HUDEP-2 (cell line): ENCODE results near the gene ME1.
A peak's percentile ranks its signal among the peaks of the same experiment; 100 is the strongest.
"Not testable (repeated sequence)": the region's sequence is repeated elsewhere in the genome, so short reads cannot be mapped to it uniquely, and the experiment has no call there.

Source experiments
- DNase-seq, 76 experiments: peaks; one replicate each; lab custom pipeline; 2025; ENCODE audit not compliant: unreplicated experiment in 76 of 76; lab: John Stamatoyannopoulos, UW

The ME1 gene

DNA sequence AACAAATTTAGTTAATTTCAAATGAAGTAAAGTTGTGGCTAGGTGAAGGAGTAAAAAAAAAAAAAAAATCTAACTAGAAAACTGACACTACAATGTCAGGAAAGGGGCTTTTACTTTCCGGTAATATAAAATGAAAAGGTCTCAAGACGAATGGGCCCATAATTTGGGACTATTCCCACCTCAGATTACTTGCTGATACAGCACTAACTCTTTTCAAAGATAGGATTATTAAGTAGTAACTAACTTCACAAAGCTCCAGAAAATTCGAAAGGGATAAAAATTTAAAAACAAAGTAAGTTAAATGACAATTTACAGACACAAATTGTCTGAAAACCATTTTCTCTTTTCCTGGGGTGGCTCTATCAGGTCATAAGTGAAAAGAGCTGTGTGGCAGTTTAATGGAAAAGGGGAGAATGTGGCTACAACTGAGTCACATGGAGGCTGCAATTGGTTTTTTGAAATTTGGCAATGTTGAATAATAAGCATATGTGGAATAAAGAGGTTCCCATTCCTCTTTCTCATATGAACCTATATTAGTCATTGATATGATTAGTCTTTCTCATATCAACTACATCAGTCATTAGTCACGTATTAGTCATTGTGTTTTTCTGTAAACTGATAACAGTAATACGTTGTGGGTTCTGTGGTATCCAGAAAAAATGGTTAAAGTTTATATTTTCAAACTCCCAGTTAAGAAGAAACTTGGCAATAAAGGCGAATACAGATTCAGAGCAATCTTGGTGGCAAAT is 159.7 kb downstream of the ME1 start:
- peak in 1 of 76 experiments; percentile 8 for DNase-seq

DNA sequence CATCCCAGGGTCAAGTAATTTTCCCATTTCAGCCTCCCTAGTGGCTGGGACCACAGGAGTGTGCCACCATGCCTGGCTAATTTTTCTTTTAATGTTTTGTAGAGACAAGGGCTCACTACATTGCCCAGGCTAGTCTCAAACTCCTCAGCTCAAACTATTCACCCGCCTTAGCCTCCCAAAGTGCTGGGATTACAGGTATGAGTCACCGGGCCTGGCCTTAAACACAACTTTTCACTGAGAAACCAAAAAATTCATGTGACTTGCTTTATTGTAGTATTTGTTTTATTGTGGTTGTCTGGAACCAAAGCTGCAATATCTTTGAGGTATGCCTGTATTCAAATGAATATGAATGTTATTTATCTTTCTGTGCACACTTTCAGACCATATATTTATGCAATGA is 165.5 kb downstream of the ME1 start:
- DNase-seq, result no peak

DNA sequence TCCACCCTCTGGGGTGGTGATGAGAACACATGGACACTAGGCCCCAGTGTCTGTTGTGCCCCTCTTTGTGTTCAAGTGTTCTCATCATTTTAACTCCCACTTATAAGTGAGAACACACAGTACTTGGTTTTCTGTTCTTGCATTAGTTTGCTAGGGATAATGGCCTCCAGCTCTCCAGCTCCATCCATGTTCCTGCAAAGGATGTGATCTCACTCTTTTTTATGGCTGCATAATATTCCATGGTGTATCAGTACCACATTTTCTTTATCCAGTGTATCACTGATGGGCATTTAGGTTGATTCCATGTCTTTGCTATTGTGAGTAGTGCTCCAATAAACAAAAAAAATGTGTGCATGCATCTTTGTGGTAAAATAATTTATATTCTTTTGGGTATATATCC is 170.3 kb downstream of the ME1 start:
- DNase-seq, result no peak

DNA sequence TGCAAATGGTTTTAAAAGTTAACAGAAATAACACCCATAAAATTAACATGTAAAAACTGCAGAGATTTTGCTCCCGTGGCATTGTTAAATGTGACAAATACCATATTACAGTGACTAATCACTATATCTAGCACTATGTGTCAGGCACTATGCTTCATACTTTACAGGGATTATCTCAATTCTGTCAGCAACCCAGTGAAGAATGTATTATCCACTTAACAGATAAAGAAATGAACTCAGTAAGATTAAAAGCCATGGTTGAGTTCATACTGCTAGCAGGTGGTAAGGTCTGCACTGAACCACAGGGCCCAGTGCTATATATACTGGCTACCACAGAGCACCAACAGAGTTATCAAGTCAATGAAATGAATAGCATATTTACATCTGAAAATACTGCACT is 172.3 kb downstream of the ME1 start:
- peak in 1 of 76 experiments; percentile 7 for DNase-seq

DNA sequence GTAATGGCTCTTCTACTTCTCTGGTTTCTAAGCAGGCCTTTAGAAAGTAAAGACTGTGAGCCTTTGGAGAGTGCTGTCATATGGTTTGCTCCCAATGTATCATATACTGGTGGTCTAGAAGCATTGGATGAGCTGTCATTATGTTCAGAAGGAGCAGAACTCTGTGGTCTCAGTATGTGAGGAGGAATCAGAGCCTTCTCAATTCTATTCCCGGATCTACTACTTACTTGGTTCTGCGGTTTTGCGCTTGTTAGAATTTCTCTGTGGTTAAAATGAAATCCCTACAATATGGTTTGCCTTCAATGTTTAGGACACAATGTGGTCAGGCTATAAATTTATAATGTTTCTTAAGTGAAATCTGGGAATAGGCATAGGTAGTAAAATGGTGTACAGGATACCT is 173.1 kb downstream of the ME1 start:
- DNase-seq, result no peak

DNA sequence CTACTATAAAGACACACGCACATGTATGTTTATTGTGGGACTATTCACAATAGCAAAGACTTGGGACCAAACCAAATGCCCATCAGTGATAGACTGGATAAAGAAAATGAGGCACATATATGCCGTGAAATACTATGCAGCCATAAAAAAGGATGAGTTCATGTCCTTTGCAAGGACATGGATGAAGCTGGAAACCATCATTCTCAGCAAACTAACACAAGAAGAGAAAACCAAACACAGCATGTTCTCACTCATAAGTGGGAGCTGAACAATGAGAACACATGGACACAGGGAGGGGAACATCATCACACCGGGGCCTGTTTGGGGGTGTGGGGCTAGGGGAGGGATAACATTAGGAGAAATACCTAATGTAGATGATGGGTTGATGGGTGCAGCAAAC is 174.1 kb downstream of the ME1 start:
- DNase-seq, result not testable (repeated sequence)

DNA sequence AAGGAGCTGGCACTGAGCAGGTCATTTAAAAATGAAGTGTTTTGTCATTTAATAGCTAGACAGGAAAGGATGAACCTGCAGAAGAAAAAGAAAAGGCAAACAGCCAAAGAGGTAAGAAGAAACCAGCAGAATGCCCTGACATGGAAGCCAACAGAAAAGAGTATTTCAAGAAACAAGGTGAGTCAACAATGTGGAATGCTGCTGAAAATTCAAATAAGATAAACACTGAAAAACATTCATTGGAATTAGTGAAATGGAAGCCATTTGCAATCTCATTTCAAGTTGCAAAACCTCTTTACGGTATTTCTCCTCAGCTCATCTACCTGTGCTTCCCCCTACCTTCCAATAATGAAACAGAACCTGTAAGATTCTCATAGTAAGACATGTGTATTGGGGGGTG is 178.1 kb downstream of the ME1 start:
- no peak for DNase-seq

DNA sequence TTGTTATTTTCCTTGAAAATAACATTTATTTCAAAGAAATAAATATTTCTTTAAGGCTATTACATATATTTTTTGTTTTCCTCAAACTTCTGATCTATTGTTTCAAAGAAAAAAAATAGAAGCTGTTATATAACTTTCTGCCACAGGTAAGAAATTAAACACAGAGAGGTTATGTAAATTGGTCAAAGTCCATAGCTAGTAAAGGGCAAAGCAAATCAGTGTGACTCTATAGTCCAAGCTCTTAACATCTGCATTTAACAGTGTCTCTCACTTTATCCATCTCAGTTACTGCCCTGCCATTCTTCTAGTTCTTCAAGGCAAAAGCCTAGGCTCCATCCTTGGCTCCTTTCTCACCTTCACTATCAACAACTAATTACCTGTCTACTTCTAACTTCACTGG is 180.6 kb downstream of the ME1 start:
- no peak for DNase-seq

DNA sequence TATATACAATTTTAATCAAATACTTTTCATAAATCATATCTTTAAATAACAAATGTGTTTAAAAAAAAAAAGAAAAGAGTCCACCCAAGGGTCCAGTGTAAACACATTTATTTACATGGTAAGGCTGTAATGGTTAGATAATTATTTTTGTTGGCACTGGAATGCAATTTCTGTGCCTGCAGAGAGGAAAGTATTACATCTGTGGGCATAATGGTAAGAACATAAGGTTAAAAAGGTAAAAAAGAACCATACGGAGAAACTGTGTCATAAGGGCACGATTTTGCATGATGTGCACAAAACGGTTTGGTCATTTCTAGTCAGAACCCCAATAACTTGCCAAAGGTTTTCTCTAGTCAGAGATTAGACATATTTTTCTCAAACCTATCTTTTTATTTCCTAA is 183.4 kb downstream of the ME1 start:
- DNase-seq, result no peak

DNA sequence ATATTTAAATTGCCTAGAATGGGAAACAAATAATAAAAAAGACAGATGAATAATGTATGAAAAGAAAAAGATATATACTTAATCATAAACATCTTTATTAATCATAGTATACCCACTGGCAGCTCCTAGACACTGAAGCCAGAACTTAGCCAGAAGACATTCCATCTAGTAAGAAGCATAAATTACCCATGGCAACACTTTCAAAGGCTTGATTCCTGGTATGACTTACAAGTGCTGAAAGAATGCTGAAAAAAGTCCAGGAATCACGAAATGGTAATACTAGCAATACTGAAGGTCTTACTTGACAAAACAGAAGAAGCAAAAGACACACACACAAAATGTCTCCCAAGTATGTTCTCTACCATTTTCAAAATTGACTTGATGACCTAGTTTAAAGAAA is 199.7 kb downstream of the ME1 start:
- no peak for DNase-seq

DNA sequence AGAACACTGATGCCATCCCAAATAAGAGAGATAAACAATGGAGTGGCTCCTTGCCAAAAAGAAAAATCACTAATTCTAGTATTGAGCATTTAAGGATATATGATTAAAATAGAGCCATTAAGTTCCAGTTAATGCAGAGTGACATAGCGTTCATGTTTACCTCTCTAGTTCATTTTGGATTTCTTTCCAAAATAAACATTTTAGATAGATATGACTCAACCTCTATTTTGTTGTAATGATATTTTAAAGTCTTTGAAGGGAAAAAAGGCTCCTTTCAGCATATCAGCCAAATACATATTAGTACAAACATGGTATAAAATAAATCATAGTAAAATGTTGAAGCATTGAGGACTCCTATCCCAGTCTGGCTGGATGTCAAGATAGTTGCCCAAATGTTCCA is 204.3 kb downstream of the ME1 start:
- DNase-seq, result no peak

DNA sequence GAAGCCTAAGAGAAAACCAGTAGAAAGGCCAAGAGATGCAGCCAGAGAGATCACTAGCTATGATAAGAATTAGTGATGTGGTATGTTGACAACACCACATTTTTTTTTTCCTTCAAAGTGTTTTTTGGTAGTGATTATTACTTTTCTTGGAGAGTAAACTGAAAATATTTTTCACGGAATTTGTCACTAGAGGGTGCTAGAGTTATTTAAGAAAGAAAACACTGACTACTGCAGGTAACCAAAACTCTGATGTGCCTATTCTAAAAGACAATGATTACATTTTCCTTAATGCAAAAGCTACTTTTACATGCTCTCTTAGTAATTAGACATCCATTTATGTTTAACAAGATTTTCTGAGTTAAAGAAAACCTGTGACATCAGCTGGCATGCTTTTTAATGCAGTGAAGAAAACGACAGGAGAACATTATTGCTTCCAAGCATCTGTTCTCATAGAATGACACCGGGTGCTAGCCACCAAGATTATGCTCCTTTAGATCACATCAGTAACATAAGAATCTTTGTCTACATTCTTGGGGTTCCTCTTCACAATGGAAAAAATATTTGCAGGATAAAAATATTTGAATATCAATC is 208.9 kb downstream of the ME1 start:
- DNase-seq, result peak in 26 of 76 experiments; percentile 5 to 45 (median 22)

DNA sequence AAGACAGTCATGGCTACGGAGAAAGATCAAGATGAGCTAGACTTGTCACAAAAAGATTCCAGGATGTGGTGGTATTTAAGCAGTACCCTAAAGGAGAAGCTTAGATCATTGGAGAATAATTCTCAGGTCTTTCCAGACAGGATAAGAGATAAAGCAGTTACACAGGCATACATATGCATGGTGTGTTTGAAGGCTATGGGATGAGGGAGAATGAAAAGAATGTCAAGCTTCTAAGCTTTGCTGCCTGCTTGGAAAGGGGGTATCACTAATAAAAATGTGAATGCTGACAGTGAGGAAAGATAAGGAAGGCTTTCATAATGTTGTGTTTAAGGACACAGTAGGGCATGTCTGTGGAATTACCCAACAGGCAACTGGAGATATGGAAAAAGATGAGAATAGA is 209.6 kb downstream of the ME1 start:
- no peak for DNase-seq

DNA sequence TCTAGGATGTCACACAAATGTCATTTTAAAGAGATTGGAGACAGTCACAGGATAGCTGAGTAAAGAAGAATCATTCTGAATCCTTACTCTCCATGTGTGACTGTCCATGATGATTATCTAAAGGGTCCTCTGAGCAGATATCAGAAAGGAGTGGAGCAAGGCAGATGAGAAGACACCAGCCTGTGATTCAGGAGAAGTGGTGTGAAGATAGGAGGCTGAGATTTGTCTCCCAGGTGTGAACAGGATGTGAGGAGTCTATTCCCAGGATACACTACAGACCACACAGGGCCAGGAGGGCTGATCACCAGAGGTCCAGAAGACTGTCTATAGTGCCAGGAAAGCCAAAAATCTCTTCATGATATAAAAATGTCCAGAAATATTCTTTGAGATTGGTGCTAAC is 210.7 kb downstream of the ME1 start:
- no peak for DNase-seq

DNA sequence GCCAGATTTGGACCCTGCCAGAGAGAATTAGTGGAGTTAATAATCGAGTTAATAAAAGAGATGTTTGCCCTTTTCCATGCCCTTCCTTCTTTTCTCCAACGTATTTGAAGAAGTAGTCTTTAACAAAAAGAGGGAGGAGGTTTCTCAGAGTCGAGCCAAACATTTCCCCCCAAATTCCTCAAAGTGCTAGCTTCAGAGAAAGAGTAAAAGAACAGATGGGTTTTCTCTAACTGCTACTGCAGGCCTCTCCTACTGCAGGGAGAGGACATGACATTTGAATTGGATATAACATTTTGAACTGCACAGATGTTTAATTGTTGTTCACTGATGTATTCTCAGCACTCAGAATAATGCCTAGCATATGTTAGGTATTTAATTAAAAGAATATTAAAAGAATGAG is 212.2 kb downstream of the ME1 start:
- DNase-seq, result no peak

DNA sequence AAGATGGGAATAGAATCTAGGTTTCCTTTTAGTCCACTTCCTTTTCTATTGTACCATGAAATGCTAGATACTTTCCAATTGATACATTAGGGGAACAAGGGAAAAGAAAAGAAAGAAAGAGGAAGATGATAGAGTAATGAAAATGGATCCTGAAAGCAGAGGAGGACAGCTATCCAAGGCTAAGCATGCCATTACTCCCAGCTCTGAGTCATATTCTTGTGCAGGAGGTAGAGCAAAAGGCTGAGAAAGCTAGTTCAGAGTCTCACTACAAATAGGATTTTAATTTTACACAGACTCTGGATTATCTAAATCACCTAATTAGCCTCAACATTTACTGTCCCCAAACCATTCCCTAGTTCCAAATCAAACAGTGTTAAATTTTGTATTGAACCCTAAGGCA is 214.0 kb downstream of the ME1 start:
- DNase-seq, result no peak

DNA sequence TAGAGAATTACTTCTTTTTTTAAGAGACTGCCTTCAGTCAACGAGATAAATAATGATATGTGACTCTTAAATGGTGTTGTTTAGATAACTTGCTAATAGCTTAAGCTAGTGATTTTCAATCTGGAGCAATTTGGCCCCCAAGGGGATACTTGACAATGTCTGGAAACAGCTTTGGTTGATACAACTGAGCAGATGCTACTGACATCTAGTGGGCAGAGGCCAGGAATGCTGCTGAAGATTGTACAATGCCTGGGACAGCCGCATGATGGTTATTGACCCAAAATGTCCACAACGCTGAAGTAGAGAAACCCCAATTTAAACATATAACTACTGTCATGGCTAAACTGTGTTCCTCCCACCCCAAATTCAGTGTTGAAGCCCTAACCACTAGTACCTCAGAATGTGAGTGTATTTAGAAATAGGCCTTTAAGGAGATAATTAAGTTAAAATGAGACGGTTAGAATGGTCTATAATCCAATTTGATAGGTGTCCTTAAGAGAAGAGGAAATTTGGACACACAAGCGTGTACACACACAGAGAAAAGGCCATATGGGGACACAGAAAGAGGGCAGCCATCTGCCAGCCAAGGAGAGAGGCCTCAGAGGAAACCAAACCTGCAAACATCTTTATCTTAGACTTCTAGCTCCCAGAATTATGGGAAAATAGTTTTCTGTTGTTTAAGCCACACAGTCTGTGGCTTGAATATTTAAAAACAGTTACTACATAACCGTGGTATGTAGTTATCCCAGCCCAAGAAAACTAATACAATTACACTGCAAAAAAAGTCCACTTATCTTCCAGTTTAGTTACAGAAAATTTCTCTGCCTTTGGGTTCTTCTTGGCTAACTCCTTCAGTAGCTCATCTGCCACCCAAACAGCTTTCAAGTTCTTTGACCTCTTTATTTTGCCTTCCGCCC is 215.5 kb downstream of the ME1 start:
- peak in 64 of 76 experiments; percentile 10 to 80 (median 44) for DNase-seq

DNA sequence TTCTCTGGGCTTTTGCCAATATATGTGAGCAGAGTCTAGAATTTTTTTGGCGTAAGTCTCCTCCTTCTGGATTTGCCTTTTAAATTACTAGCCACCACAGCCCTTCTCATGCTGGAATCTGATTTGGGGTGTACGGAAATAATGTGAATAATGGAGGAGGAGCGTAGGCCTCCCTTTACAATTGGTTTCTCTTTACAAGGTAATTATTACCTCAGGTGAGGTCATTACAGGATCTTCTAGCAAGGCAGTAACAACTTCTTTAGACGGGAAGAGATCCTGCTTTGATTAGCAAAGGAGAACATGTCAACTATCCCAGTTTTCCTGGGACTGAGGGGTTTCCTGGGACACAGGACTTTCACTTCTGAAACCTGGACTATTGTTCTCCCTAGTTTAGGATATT is 228.8 kb downstream of the ME1 start:
- no peak for DNase-seq

DNA sequence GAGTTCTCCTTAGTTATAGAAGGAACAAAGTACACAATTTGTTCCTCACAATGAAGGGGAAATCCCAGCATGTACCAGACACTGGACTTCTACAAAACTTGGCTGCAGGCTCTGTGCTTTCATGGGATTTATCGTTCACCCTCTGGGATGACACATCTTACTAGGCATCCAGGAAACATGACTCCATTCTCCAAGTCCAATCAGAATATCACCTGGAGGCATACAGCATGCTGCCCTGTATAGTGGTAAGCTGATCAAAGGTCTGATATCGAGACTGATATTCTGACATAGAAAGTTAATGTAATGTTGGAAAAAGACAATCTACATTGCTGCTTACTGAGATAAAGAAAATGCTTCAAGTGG is 231.0 kb downstream of the ME1 start:
- no peak for DNase-seq

DNA sequence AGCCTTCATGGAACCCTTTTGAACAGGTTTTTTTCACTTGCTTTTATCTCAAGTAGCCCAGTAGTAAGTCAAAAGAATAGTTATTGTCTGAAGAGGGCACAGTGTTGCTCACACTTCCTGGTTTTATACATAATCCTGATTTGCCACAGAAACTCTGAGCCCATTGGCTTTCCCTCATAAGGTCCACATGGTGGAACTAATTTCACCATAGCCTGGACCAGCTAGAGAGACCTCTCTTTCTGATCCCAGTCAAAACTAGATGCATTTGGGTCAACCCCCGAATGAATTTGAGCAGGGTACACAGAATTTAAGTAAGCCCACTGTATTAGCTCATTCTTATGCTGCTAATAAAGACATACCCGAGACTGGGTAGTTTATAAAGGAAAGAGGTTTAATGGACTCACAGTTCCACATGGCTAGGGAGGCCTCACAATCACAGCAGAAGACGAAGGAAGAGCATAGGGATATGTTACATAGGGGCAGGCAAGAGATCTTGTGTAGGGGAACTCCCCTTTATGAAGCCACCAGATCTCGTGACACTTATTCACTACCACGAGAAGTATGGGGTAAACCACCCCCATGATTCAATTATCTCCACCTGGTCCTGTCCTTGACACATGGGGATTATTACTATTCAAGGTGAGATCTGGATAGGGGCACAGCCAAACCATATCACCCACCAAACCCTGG is 231.5 kb downstream of the ME1 start:
- no peak for DNase-seq

DNA sequence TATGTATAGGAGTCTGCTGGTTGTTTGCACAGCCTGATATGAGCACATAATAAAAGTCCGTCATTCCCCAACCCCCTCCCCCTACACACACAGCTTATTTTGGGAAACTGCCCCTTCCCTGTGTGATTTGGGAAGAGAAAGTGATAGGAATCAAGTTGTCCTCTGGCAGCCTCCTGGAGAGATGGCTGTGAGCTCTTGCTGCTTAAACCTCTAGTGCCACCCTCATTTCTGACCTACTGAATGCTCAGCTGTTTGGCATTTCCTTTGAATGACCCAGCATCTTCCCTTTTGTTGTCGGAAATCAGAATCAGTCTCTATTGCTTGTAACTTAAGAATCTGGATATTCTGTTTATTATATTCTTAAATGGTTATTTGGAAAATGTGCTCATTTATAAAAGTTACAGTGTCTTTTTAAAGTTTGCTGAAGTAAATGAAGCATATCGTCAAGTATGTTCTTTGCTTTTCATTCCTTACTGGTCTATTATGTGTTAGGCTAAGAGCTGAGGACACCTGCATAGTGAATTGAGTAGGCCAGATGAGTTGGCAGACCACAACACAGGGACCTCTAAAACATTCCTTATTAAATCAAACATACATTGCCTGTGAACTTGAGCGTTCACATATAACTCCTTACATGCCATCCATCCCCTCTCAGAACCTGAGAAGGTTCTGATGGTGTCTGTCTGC is 232.2 kb downstream of the ME1 start:
- DNase-seq, result no peak
